ENCODE measurements around the gene PLEKHO2.

DNA sequence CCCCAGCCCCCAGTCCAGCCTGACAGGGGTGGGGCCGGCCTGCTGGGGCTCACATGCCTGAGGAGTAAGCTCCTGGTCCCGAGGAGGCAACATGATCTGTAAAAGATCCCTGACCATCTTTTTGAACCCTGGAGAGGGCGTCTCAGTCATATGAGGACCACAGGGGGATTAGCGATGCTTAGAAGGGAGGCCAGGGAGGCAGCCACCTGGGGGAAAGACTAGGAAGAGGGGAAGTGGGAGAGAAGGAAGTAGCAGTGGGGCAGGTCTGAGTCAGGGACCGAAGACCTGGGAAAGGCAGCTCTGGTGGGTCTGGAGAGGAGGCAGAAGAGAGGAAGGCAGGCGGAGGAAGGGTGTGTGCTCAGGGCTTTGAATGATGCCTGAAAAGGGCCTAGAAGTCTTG is 35.2 kb upstream of the PLEKHO2 start:
- TF ChIP-seq, protein P1, sequence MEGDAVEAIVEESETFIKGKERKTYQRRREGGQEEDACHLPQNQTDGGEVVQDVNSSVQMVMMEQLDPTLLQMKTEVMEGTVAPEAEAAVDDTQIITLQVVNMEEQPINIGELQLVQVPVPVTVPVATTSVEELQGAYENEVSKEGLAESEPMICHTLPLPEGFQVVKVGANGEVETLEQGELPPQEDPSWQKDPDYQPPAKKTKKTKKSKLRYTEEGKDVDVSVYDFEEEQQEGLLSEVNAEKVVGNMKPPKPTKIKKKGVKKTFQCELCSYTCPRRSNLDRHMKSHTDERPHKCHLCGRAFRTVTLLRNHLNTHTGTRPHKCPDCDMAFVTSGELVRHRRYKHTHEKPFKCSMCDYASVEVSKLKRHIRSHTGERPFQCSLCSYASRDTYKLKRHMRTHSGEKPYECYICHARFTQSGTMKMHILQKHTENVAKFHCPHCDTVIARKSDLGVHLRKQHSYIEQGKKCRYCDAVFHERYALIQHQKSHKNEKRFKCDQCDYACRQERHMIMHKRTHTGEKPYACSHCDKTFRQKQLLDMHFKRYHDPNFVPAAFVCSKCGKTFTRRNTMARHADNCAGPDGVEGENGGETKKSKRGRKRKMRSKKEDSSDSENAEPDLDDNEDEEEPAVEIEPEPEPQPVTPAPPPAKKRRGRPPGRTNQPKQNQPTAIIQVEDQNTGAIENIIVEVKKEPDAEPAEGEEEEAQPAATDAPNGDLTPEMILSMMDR (IDR thresholded peaks at IDR 0.05) = no peak
- TF ChIP-seq POLR2A (IDR thresholded peaks at IDR 0.05) = no peak

Data from esophagus squamous epithelium (tissue), 4 donors.